HepG2 (cell line): Measurements from ENCODE around the gene LRSAM1. TPM values are rescaled to one million over a fixed set of nuclear protein-coding genes. Genes with fewer than 3 reads are reported as not detected.
A peak's percentile ranks its signal among the peaks of the same experiment; 100 is the strongest.

Experiments
- ATAC-seq: fragments of 200-7000 bp; cut with Tn5 transposase; 3 replicates; pipeline ENCODE4 v1.9.1; 2020; ENCODE audit warnings: mild to moderate bottlenecking, moderate library complexity
- BruUV-seq: library from RNA; stranded (reverse); fragments of 400-500 nt; replicated peaks from 2 replicates; lab custom pipeline; 2021; lab: Mats Ljungman, UMichigan
- CTCF ChIA-PET: fragments of 300-600 bp; formaldehyde crosslinking; extraction: SDS; loops from one replicate; lab custom pipeline; 2021; ENCODE audit warnings: low total read pairs, inconsistent platforms, low intra/inter-chr PET ratio; lab: Yijun Ruan, JAX
- POLR2A ChIA-PET: fragments of 350-600 bp; sonication (Branson Sonifier 250); formaldehyde crosslinking; loops from one replicate; lab custom pipeline; 2020; ENCODE audit warnings: antibody characterized with exemption, inconsistent platforms; lab: Yijun Ruan, JAX
- DNase-seq: peaks from one replicate; pipeline ENCODE4 v3.0.0-alpha.2; 2015; ENCODE audit warnings: low spot score
- FAIRE-seq: peaks from 3 replicates; lab custom pipeline; 2011; peaks lifted over from hg19 to GRCh38; lab: Jason Lieb, UNC
- H2AFZ ChIP-seq: one replicate; pipeline ENCODE4 v1.6.1; 2011; ENCODE audit warnings: low read length, inconsistent platforms
- H3K27ac ChIP-seq: fragments of 300-600 bp; 3 replicates; pipeline ENCODE4 v1.8.0; 2011; ENCODE audit warnings: mixed run types, mild to moderate bottlenecking, mixed read lengths, low read length, inconsistent platforms; ENCODE audit not compliant: insufficient read depth; ENCODE audit errors: extremely low read length
- H3K27me3 ChIP-seq, 2 experiments: fragments of 200-600 bp in 1 of 2; 2 replicates in 1 of 2; 3 replicates in 1 of 2; pipeline versions ENCODE4 v1.6.0 to v1.8.0; 2011; ENCODE audit warnings: low read length in 2 of 2, mild to moderate bottlenecking in 2 of 2, moderate library complexity in 2 of 2, inconsistent platforms in 1 of 2; ENCODE audit not compliant: insufficient read depth in 2 of 2, control insufficient read depth in 1 of 2
- H3K36me3 ChIP-seq, 2 experiments: fragments of 200-600 bp in 1 of 2; replicated peaks in 1 of 2; 2 replicates in 1 of 2; 3 replicates in 1 of 2; pipeline versions ENCODE4 v1.5.1 to v1.8.0; 2011; ENCODE audit warnings: low read length in 2 of 2, inconsistent platforms in 1 of 2; ENCODE audit not compliant: insufficient read depth in 2 of 2, control insufficient read depth in 1 of 2
- H3K4me1 ChIP-seq: 2 replicates; pipeline ENCODE4 v1.5.1; 2012; ENCODE audit warnings: low read length, inconsistent platforms; ENCODE audit not compliant: insufficient read depth
- H3K4me2 ChIP-seq: 2 replicates; pipeline ENCODE4 v1.6.0; 2011; ENCODE audit warnings: low read depth, low read length, inconsistent platforms
- H3K4me3 ChIP-seq, 3 experiments: fragments of 200-600 bp in 1 of 3; sonication (generic), shearing (Covaris generic) in 1 of 3; replicated peaks in 1 of 3; 2 replicates each; pipeline ENCODE4 v1.5.1; 2011 to 2016; ENCODE audit warnings: low read length in 3 of 3, inconsistent platforms in 2 of 3, low read depth in 2 of 3, mild to moderate bottlenecking in 2 of 3, control low read depth in 1 of 3, mixed read lengths in 1 of 3; ENCODE audit not compliant: insufficient read depth in 1 of 3
- H3K79me2 ChIP-seq: one replicate; pipeline ENCODE4 v1.6.1; 2011; ENCODE audit warnings: low read length, inconsistent platforms; ENCODE audit not compliant: insufficient read depth
- H3K9ac ChIP-seq: 2 replicates; pipeline ENCODE4 v1.6.0; 2011; ENCODE audit warnings: mild to moderate bottlenecking, low read depth, low read length, inconsistent platforms; ENCODE audit not compliant: insufficient read depth
- H3K9me3 ChIP-seq: 2 replicates; pipeline ENCODE4 v1.5.1; 2012; ENCODE audit warnings: mild to moderate bottlenecking, low read length
- H4K20me1 ChIP-seq: 2 replicates; pipeline ENCODE4 v1.6.0; 2011; ENCODE audit warnings: inconsistent platforms, mild to moderate bottlenecking, low read length, moderate library complexity; ENCODE audit not compliant: insufficient read depth
- AGO1 ChIP-seq: fragments of 200-400 bp; formaldehyde crosslinking; IDR thresholded peaks from 2 replicates; pipeline ENCODE4 v1.6.1; 2017; ENCODE audit warnings: mild to moderate bottlenecking, low read depth, low read length, moderate library complexity; ENCODE audit not compliant: poor library complexity, severe bottlenecking
- AGO2 ChIP-seq: fragments of 200-400 bp; formaldehyde crosslinking; optimal IDR thresholded peaks from 2 replicates; pipeline ENCODE3; 2017; ENCODE audit warnings: mild to moderate bottlenecking, low read depth, low read length, moderate library complexity
- CCDC6 ChIP-seq: sonication (generic); formaldehyde crosslinking; IDR thresholded peaks from 2 replicates; pipeline ENCODE4 v1.8.1; 2022; ENCODE audit warnings: mild to moderate bottlenecking, missing genetic modification reagents, moderate library complexity
- CENPX ChIP-seq: sonication (generic); formaldehyde crosslinking; IDR thresholded peaks from 2 replicates; pipeline ENCODE4 v1.9.0; 2021; ENCODE audit warnings: mild to moderate bottlenecking, missing genetic modification reagents, moderate library complexity
- ESRRA ChIP-seq: sonication (generic); formaldehyde crosslinking; IDR thresholded peaks from 2 replicates; pipeline ENCODE4 v1.5.1; 2020; ENCODE audit warnings: mild to moderate bottlenecking, low read depth, missing genetic modification reagents
- KLF16 ChIP-seq, 2 experiments: sonication (generic) in 1 of 2; formaldehyde crosslinking in 1 of 2; IDR thresholded peaks; 2 replicates each; pipeline versions ENCODE4 v1.6.1 to v1.8.0; 2016 to 2023; ENCODE audit warnings: missing genetic modification reagents in 2 of 2, missing compliant biosample characterization in 1 of 2
- NR3C1 ChIP-seq: sonication (generic); formaldehyde crosslinking; IDR thresholded peaks from 2 replicates; pipeline ENCODE4 v1.4.0; 2020; ENCODE audit warnings: missing genetic modification reagents
- REPIN1 ChIP-seq: sonication (generic); formaldehyde crosslinking; IDR thresholded peaks from 2 replicates; pipeline ENCODE4 v1.8.0; 2022; ENCODE audit warnings: missing genetic modification reagents, low read depth, mild to moderate bottlenecking, borderline replicate concordance
- SMC3 ChIP-seq: IDR thresholded peaks from 2 replicates; pipeline ENCODE4 v1.6.1; 2011; ENCODE audit warnings: low read length, improper control_type of control experiment
- SRSF1 ChIP-seq: fragments of 200-400 bp; formaldehyde crosslinking; optimal IDR thresholded peaks from 2 replicates; pipeline ENCODE3; 2017; ENCODE audit warnings: mild to moderate bottlenecking, low read depth, low read length, moderate library complexity
- STAG1 ChIP-seq: sonication (generic); formaldehyde crosslinking; IDR thresholded peaks from 2 replicates; pipeline ENCODE4 v1.4.0; 2020; ENCODE audit warnings: missing genetic modification reagents
- TAF1 ChIP-seq: sonication (generic); formaldehyde crosslinking; IDR thresholded peaks from 2 replicates; pipeline ENCODE4 v1.4.0; 2020; ENCODE audit warnings: missing genetic modification reagents
- TBX3 ChIP-seq: fragments of 450-650 bp; IDR thresholded peaks from 2 replicates; pipeline ENCODE4 v1.6.1; 2017; ENCODE audit warnings: antibody characterized with exemption, mild to moderate bottlenecking, inconsistent platforms, borderline replicate concordance
- YY1 ChIP-seq: IDR thresholded peaks from 2 replicates; pipeline ENCODE4 v1.6.1; 2011; ENCODE audit warnings: low read length, low read depth, moderate library complexity, mild to moderate bottlenecking; ENCODE audit not compliant: insufficient read depth, insufficient replicate concordance
- ZNF350 ChIP-seq: sonication (generic); formaldehyde crosslinking; IDR thresholded peaks from 2 replicates; pipeline ENCODE4 v1.4.0; 2020; ENCODE audit warnings: mild to moderate bottlenecking, low read depth, missing genetic modification reagents, borderline replicate concordance
- ZNF501 ChIP-seq: sonication (generic); formaldehyde crosslinking; IDR thresholded peaks from 2 replicates; pipeline ENCODE4 v1.5.1; 2020; ENCODE audit warnings: mild to moderate bottlenecking, moderate library complexity, missing genetic modification reagents
- ZNF776 ChIP-seq: sonication (generic); formaldehyde crosslinking; IDR thresholded peaks from 2 replicates; pipeline ENCODE4 v1.4.0; 2020; ENCODE audit warnings: mild to moderate bottlenecking, missing genetic modification reagents
- WGBS: methylation state at CpG from one replicate; pipeline ENCODE4 v1.1.6; 2017; ENCODE audit warnings: low lambda C conversion rate; 5-methylcytosine and 5-hydroxymethylcytosine counted together
- in situ Hi-C: cut with HindIII; loops from 2 replicates; pipeline ENCODE4 v1.10.0; 2017; ENCODE audit warnings: low pct_unique_long_range_greater_than_20kb; ENCODE audit not compliant: extremely low pct_ligation_motif_present
- intact Hi-C: fragments of 100-400 bp; cut with micrococcal nuclease; formaldehyde crosslinking; loops from one replicate; pipeline ENCODE4 v1.10.0; 2022; ENCODE audit not compliant: unreplicated experiment
- polyA plus RNA-seq, 8 experiments: library from polyadenylated mRNA; depleted of rRNA in 3 of 8; stranded (reverse) in 7 of 8; unstranded in 1 of 8; fragments of >200 nt; fragmentation: Illumina TruSeq in 4 of 8; extraction: Trizol in 4 of 8; gene quantifications; 2 replicates each; pipeline versions ENCODE4 v1.2.1 to v1.2.3, GENCODE V29; 2011 to 2016; ENCODE audit warnings: low read depth in 4 of 8, missing spikeins in 1 of 8, mixed read lengths in 1 of 8; ENCODE audit not compliant: insufficient read depth in 1 of 8
- total RNA-seq, 5 experiments: library from RNA; depleted of rRNA; stranded (reverse); fragments of >200 nt; fragmentation: Illumina TruSeq; extraction: Trizol; gene quantifications; 2 replicates each; pipeline ENCODE4 v1.2.3, GENCODE V29; 2016; ENCODE audit warnings: low read depth in 1 of 5
- TF ChIP-seq, protein P1 (sequence below): sonication (generic); formaldehyde crosslinking; IDR thresholded peaks from 2 replicates; pipeline ENCODE4 v1.5.0; 2020; ENCODE audit warnings: mild to moderate bottlenecking, missing genetic modification reagents, moderate library complexity
- TF ChIP-seq, protein P2 (sequence below): sonication (generic); formaldehyde crosslinking; conservative IDR thresholded peaks from 2 replicates; pipeline ENCODE4 v1.4.0; 2020; ENCODE audit warnings: missing genetic modification reagents
- TF ChIP-seq, protein P3 (sequence below): sonication (generic); IDR thresholded peaks from 2 replicates; pipeline ENCODE4 v1.6.1; 2016; ENCODE audit warnings: low read depth, borderline replicate concordance
- TF ChIP-seq, protein P4 (sequence below): sonication (generic); formaldehyde crosslinking; IDR thresholded peaks from 2 replicates; pipeline ENCODE4 v1.4.0; 2020; ENCODE audit warnings: mild to moderate bottlenecking, missing genetic modification reagents

The LRSAM1 gene
- total and polyA plus RNA-seq, 2 of the 13 experiments (the other 11 are each of a cell fraction or from before 2014, with no cell fraction given): 8.7 to 10.2 TPM

DNA sequence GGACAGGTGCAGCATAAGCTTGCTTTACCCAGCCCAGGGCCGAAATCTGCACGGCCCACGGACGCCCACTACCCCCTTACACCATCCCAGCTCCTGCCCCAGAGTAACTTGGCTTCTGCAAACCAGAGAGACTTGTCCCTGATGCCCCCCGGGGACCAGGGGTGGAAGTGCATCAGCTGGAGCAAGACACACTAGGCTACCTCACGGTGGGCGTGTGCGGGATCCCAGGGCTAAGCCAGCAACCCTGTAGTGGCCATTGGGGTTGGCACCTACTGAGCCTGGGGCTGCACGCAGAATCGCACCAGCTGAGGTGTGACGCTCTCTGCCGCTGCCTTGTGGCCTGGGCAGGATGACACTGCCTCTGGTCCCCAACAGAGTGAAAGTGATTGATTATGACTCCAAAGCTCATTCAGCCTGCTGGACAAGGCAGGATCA, 33.3 kb upstream of the LRSAM1 start:
- no TSS peak for BruUV-seq
- 74% methylated on average over 7 of the region's 12 CpGs for WGBS
- H3K79me2 ChIP-seq: peaks cover 11% of the 10 kb centered on the region
- intact Hi-C loops (loop anchor here (1.0 kb wide), 1 partner anchor 57 kb away; no protein-coding TSS in a partner anchor), in situ Hi-C loops (no loop called here)
- H3K9ac ChIP-seq: no peak overlapping the region
- no peak overlapping the region for H3K27ac ChIP-seq
- no peaks in the 10 kb centered on the region for H3K36me3 ChIP-seq
- no peak overlapping the region for H2AFZ ChIP-seq
- H3K9me3 ChIP-seq: no peaks in the 10 kb centered on the region
- H3K27me3 ChIP-seq: no peaks in the 10 kb centered on the region
- DNase-seq (peak; percentile 44), FAIRE-seq (no peak), ATAC-seq (peak; percentile 82)
- ChIA-PET CTCF (interaction anchor here (1.5 kb wide), 1 partner anchor 214 kb away, joined by 4 read pairs; no protein-coding TSS in a partner anchor), POLR2A (interaction anchor here (0.9 kb wide), 1 partner anchor 33 kb away, joined by 4 read pairs; the partner anchor contains the start of genes LRSAM1 and RPL12)
- no peak overlapping the region for H3K4me3 ChIP-seq
- H3K4me2 ChIP-seq: no peak overlapping the region
- H4K20me1 ChIP-seq: no peaks in the 10 kb centered on the region
- H3K4me1 ChIP-seq: peaks cover 29% of the 10 kb centered on the region
- TF ChIP-seq NR3C1 (CRISPR knock-in tag) (no peak), ZNF501 (CRISPR knock-in tag) (no peak), ZNF350 (CRISPR knock-in tag) (no peak), STAG1 (peak; percentile 66), SMC3 (peak; percentile 43), KLF16 (CRISPR knock-in tag; IDR thresholded peaks at IDR 0.05) (no peak), TBX3 (no peak), TAF1 (CRISPR knock-in tag) (no peak), CENPX (CRISPR knock-in tag) (no peak), REPIN1 (CRISPR knock-in tag) (0 out of 2 replicates have a peak, but pooled peaks have one; percentile 17), AGO2 (peak; percentile 77), YY1 (peak; percentile 15), ESRRA (no peak), SRSF1 (no peak), AGO1 (peak; percentile 30), ZNF776 (CRISPR knock-in tag) (no peak), CCDC6 (CRISPR knock-in tag) (no peak)
- TF ChIP-seq, protein P1, sequence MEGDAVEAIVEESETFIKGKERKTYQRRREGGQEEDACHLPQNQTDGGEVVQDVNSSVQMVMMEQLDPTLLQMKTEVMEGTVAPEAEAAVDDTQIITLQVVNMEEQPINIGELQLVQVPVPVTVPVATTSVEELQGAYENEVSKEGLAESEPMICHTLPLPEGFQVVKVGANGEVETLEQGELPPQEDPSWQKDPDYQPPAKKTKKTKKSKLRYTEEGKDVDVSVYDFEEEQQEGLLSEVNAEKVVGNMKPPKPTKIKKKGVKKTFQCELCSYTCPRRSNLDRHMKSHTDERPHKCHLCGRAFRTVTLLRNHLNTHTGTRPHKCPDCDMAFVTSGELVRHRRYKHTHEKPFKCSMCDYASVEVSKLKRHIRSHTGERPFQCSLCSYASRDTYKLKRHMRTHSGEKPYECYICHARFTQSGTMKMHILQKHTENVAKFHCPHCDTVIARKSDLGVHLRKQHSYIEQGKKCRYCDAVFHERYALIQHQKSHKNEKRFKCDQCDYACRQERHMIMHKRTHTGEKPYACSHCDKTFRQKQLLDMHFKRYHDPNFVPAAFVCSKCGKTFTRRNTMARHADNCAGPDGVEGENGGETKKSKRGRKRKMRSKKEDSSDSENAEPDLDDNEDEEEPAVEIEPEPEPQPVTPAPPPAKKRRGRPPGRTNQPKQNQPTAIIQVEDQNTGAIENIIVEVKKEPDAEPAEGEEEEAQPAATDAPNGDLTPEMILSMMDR (CRISPR knock-in tag): peak; percentile 68
- TF ChIP-seq, protein P2, sequence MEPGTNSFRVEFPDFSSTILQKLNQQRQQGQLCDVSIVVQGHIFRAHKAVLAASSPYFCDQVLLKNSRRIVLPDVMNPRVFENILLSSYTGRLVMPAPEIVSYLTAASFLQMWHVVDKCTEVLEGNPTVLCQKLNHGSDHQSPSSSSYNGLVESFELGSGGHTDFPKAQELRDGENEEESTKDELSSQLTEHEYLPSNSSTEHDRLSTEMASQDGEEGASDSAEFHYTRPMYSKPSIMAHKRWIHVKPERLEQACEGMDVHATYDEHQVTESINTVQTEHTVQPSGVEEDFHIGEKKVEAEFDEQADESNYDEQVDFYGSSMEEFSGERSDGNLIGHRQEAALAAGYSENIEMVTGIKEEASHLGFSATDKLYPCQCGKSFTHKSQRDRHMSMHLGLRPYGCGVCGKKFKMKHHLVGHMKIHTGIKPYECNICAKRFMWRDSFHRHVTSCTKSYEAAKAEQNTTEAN (CRISPR knock-in tag): no peak
- TF ChIP-seq, protein P3, sequence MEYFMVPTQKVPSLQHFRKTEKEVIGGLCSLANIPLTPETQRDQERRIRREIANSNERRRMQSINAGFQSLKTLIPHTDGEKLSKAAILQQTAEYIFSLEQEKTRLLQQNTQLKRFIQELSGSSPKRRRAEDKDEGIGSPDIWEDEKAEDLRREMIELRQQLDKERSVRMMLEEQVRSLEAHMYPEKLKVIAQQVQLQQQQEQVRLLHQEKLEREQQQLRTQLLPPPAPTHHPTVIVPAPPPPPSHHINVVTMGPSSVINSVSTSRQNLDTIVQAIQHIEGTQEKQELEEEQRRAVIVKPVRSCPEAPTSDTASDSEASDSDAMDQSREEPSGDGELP: peak; percentile 17; the same call in 1 of the 2 replicates
- TF ChIP-seq, protein P4, sequence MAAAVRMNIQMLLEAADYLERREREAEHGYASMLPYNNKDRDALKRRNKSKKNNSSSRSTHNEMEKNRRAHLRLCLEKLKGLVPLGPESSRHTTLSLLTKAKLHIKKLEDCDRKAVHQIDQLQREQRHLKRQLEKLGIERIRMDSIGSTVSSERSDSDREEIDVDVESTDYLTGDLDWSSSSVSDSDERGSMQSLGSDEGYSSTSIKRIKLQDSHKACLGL (CRISPR knock-in tag): no peak
